Vagina (tissue), 2 donors: ENCODE measurements around the gene AASDH.

Experiments
- CTCF ChIP-seq, 3 experiments: fragments of 450-650 bp in 2 of 3; fragments of 200-600 bp in 1 of 3; sonication (generic) in 1 of 3; IDR thresholded peaks; one replicate each; pipeline ENCODE4 v1.5.1; 2017 to 2019; ENCODE audit warnings: antibody characterized with exemption in 3 of 3, mild to moderate bottlenecking in 2 of 3, moderate library complexity in 2 of 3
- POLR2A ChIP-seq, 2 donors: fragments of 450-650 bp; IDR thresholded peaks; one replicate each; pipeline ENCODE4 v1.6.1; 2017; ENCODE audit warnings: antibody characterized with exemption in 2 of 2, mild to moderate bottlenecking in 2 of 2, moderate library complexity in 2 of 2

- TF ChIP-seq CTCF (IDR thresholded peaks at IDR 0.05): no peak
- TF ChIP-seq POLR2A (IDR thresholded peaks at IDR 0.05): no peak
These were observed 74.2 kb downstream of the AASDH start for GRCh38 chr4:56313132-56313531.
